GM13976 (cell line): Measurements from ENCODE around the gene NUDT14.

Source experiments
- DNase-seq: peaks from one replicate; pipeline ENCODE4 v3.0.0; 2012; ENCODE audit warnings: low spot score
- CTCF ChIP-seq: IDR thresholded peaks from 2 replicates; pipeline ENCODE4 v1.5.1; 2012; ENCODE audit warnings: borderline replicate concordance, mild to moderate bottlenecking; ENCODE audit not compliant: insufficient read depth; ENCODE audit errors: extremely low read depth, missing control alignments, control extremely low read depth
- in situ Hi-C: fragments of 300-500 bp; cut with MboI; formaldehyde crosslinking; loops from one replicate; pipeline ENCODE4 v1.12.0; 2022; ENCODE audit warnings: low sequenced_read_pairs, mixed read lengths, inconsistent platforms; ENCODE audit not compliant: unreplicated experiment

NUDT14 gene

GRCh38 chr14:105148604-105149145 lies 32.4 kb downstream of the NUDT14 start:
- TF ChIP-seq CTCF = no peak
- no peak for DNase-seq
- in situ Hi-C loops = no loop called here

- no peak for TF ChIP-seq CTCF
- in situ Hi-C loops = no loop called here
- DNase-seq = no peak
These were observed 33.2 kb downstream of the NUDT14 start for GRCh38 chr14:105147671-105148603.

GRCh38 chr14:105146976-105147635 lies 34.0 kb downstream of the NUDT14 start:
- in situ Hi-C loops = no loop called here
- DNase-seq = no peak
- TF ChIP-seq CTCF = no peak

GRCh38 chr14:105146181-105146975 lies 34.7 kb downstream of the NUDT14 start:
- DNase-seq = no peak
- no peak for TF ChIP-seq CTCF
- in situ Hi-C loops = no loop called here

- in situ Hi-C loops = no loop called here
- no peak for TF ChIP-seq CTCF
- DNase-seq = no peak
These were observed 35.5 kb downstream of the NUDT14 start for GRCh38 chr14:105145381-105146180.
